ENCODE data around the gene NTHL1. TPM values are rescaled to one million over a fixed set of nuclear protein-coding genes. Genes with fewer than 3 reads are reported as not detected.

The NTHL1 gene
- total and polyA plus RNA-seq, 2 of the 13 experiments (the other 11 are each of a cell fraction or from before 2014, with no cell fraction given): 47.5 to 64.9 TPM

GRCh38 chr16:2004795-2005517, 42.7 kb downstream of the NTHL1 start (continued):
- TF ChIP-seq ZNF646 (CRISPR knock-in tag; IDR thresholded peaks at IDR 0.05) (no peak), ZFAT (CRISPR knock-in tag; conservative IDR thresholded peaks at IDR 0.05) (no peak)

- CTCF ChIA-PET (ENCODE audit: low intra/inter-chr PET ratio, low total read pairs): interaction anchor here (0.7 to 1.8 kb wide), 5 partner anchors 14 to 141 kb away, joined by 3 to 10 read pairs (median 5); partner anchors contain the start of genes GFER and SYNGR3
- H3K4me3 ChIP-seq (replicated peaks in 1 of 3; ENCODE audit: insufficient read depth in 1 of 3, low read depth in 2 of 3, low read length in 3 of 3): peak overlapping the region in 1 of 3 experiments; percentile 17; a peak in 1 of 6 replicates
- in situ Hi-C loops (cut with HindIII; ENCODE audit: extremely low pct_ligation_motif_present, low pct_unique_long_range_greater_than_20kb): no loop called here
- H3K36me3 ChIP-seq (replicated peaks in 1 of 2; ENCODE audit: control insufficient read depth in 1 of 2, insufficient read depth in 2 of 2, low read length in 2 of 2): peaks cover 24 to 44% of the 10 kb centered on the region in 2 experiments
- peaks cover 42% of the 10 kb centered on the region for H3K79me2 ChIP-seq (ENCODE audit: insufficient read depth, low read length)
- no peaks in the 10 kb centered on the region for H3K27me3 ChIP-seq (ENCODE audit: control insufficient read depth in 1 of 2, insufficient read depth in 2 of 2, low read length in 2 of 2)
- no TSS peak for BruUV-seq (replicated peaks)
- WGBS (ENCODE audit: low lambda C conversion rate): 0% methylated on average over 1 of the region's 36 CpGs
- POLR2A ChIA-PET: interaction anchor here (0.8 to 2.8 kb wide), 15 partner anchors 10 to 151 kb away, joined by 3 to 27 read pairs (median 5); partner anchors contain the start of genes GFER, NOXO1, NPW and NTHL1
- peaks cover 18% of the 10 kb centered on the region; the same call in 1 of the 2 replicates for H4K20me1 ChIP-seq (ENCODE audit: insufficient read depth, low read length)
- intact Hi-C loops (cut with micrococcal nuclease; ENCODE audit: unreplicated experiment): no loop called here
- peaks cover 42% of the 10 kb centered on the region for H3K4me1 ChIP-seq (ENCODE audit: insufficient read depth, low read length)
- DNase-seq (ENCODE audit: low spot score) (peak; percentile 92), FAIRE-seq (peak; percentile 92), ATAC-seq (peak; percentile 89)
- no peak overlapping the region for H3K9ac ChIP-seq (ENCODE audit: insufficient read depth, low read depth, low read length)
- H2AFZ ChIP-seq (ENCODE audit: low read length): no peak overlapping the region
- peak overlapping the region; percentile 1 for H3K27ac ChIP-seq (ENCODE audit: extremely low read length, insufficient read depth, low read length)
- peak overlapping the region; percentile 42 for H3K4me2 ChIP-seq (ENCODE audit: low read depth, low read length)
- H3K9me3 ChIP-seq (ENCODE audit: low read length): no peaks in the 10 kb centered on the region
- no peak for TF ChIP-seq REXO4 (CRISPR knock-in tag; IDR thresholded peaks at IDR 0.05; ENCODE audit: borderline replicate concordance)
- TF ChIP-seq, protein P1, sequence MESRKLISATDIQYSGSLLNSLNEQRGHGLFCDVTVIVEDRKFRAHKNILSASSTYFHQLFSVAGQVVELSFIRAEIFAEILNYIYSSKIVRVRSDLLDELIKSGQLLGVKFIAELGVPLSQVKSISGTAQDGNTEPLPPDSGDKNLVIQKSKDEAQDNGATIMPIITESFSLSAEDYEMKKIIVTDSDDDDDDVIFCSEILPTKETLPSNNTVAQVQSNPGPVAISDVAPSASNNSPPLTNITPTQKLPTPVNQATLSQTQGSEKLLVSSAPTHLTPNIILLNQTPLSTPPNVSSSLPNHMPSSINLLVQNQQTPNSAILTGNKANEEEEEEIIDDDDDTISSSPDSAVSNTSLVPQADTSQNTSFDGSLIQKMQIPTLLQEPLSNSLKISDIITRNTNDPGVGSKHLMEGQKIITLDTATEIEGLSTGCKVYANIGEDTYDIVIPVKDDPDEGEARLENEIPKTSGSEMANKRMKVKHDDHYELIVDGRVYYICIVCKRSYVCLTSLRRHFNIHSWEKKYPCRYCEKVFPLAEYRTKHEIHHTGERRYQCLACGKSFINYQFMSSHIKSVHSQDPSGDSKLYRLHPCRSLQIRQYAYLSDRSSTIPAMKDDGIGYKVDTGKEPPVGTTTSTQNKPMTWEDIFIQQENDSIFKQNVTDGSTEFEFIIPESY (CRISPR knock-in tag; IDR thresholded peaks at IDR 0.05): peak; percentile 86
- TF ChIP-seq NFKB2 (CRISPR knock-in tag; IDR thresholded peaks at IDR 0.05; ENCODE audit: borderline replicate concordance): peak; percentile 55; the same call in 1 of the 2 replicates
- TF ChIP-seq SOX5 (CRISPR knock-in tag; IDR thresholded peaks at IDR 0.05; ENCODE audit: borderline replicate concordance): peak; percentile 43; the same call in 1 of the 2 replicates
- TF ChIP-seq MBD4 (IDR thresholded peaks at IDR 0.05; ENCODE audit: borderline replicate concordance, low read length): no peak
- TF ChIP-seq RFX1 (IDR thresholded peaks at IDR 0.05): no peak; the same call in 1 of the 2 replicates
- TF ChIP-seq RAD21 (CRISPR knock-in tag; IDR thresholded peaks at IDR 0.05): peak; percentile 91
- 0 out of 2 replicates have a peak, but pooled peaks have one; percentile 31 for TF ChIP-seq ZNF274 (CRISPR knock-in tag; IDR thresholded peaks at IDR 0.05)
- TF ChIP-seq HOXA5 (CRISPR knock-in tag; IDR thresholded peaks at IDR 0.05): 0 out of 2 replicates have a peak, but pooled peaks have one; percentile 28
Observed at GRCh38 chr16:2003827-2004641, 43.6 kb downstream of the NTHL1 start.
